Cardiac fibroblast (primary cell): Measurements from ENCODE around the gene CCNG2.
A peak's percentile ranks its signal among the peaks of the same experiment; 100 is the strongest.
"Not testable (repeated sequence)": the region's sequence is repeated elsewhere in the genome, so short reads cannot be mapped to it uniquely, and the experiment has no call there.

Experiments
- DNase-seq, 2 donors: peaks; one replicate each; pipeline versions ENCODE4 v3.0.0 to v3.0.0-alpha.2; 2010; ENCODE audit warnings: low read depth in 2 of 2
- H3K4me3 ChIP-seq, 2 donors: replicated peaks in 1 of 2; 1 replicate in 1 of 2; 2 replicates in 1 of 2; pipeline ENCODE4 v1.5.1; 2011; ENCODE audit warnings: low read depth in 2 of 2, low read length in 2 of 2, mild to moderate bottlenecking in 2 of 2, moderate library complexity in 1 of 2
- CTCF ChIP-seq: IDR thresholded peaks from one replicate; pipeline ENCODE4 v1.5.1; 2011; ENCODE audit warnings: low read depth, mild to moderate bottlenecking, low read length, inconsistent platforms

CCNG2 gene

GRCh38 chr4:77132652-77133312 is 24.2 kb upstream of the CCNG2 start:
- no peak overlapping the region for H3K4me3 ChIP-seq
- DNase-seq: no peak
- TF ChIP-seq CTCF: no peak

GRCh38 chr4:77137448-77137847 is 19.6 kb upstream of the CCNG2 start:
- not testable (repeated sequence) for DNase-seq, H3K4me3 ChIP-seq

- no peak for TF ChIP-seq CTCF
- no peak for DNase-seq
- no peak overlapping the region for H3K4me3 ChIP-seq
Measured at GRCh38 chr4:77141964-77142645, 14.9 kb upstream of the CCNG2 start.

- no peak overlapping the region for H3K4me3 ChIP-seq
- DNase-seq: no peak
- TF ChIP-seq CTCF: no peak
Measured at GRCh38 chr4:77142646-77143028, 14.4 kb upstream of the CCNG2 start.

GRCh38 chr4:77143091-77143490 is 13.9 kb upstream of the CCNG2 start:
- TF ChIP-seq CTCF: no peak
- no peak overlapping the region for H3K4me3 ChIP-seq
- DNase-seq: no peak

- DNase-seq: no peak
- H3K4me3 ChIP-seq: no peak overlapping the region
- TF ChIP-seq CTCF: no peak
Measured at GRCh38 chr4:77145842-77146185, 11.2 kb upstream of the CCNG2 start.

- DNase-seq: peak in 1 of 2 donors; percentile 34
- TF ChIP-seq CTCF: no peak
- no peak overlapping the region for H3K4me3 ChIP-seq
Measured at GRCh38 chr4:77146186-77147078, 10.6 kb upstream of the CCNG2 start.
